Endothelial cell of hepatic sinusoid (primary cell): ENCODE measurements around the gene MMP2.

Experiments used
- in situ Hi-C: cut with HindIII; loops from 2 replicates; pipeline ENCODE4 v1.10.0; 2017; ENCODE audit warnings: low sequenced_read_pairs

The MMP2 gene

GRCh38 chr16:55478827-55479429 lies at the start of gene MMP2:
Gene MMP2 (plus strand): TSS chr16:55479198. CDS start chr16:55479480, 282 bp downstream.
- in situ Hi-C loops, result no loop called here

- in situ Hi-C loops, result loop anchor here (25.0 kb wide), 1 partner anchor 404 kb away; the partner anchor contains the start of gene CES1
Observed at GRCh38 chr16:55433030-55433429, 46.0 kb upstream of the MMP2 start.

GRCh38 chr16:55433535-55433934 lies 45.5 kb upstream of the MMP2 start:
- in situ Hi-C loops, result loop anchor here (25.0 kb wide), 1 partner anchor 404 kb away; the partner anchor contains the start of gene CES1

GRCh38 chr16:55434000-55434399 lies 45.0 kb upstream of the MMP2 start:
- in situ Hi-C loops, result loop anchor here (25.0 kb wide), 1 partner anchor 403 kb away; the partner anchor contains the start of gene CES1

- in situ Hi-C loops, result loop anchor here (25.0 kb wide), 1 partner anchor 402 kb away; the partner anchor contains the start of gene CES1
Observed at GRCh38 chr16:55435387-55435786, 43.6 kb upstream of the MMP2 start.

GRCh38 chr16:55436587-55436986 lies 42.4 kb upstream of the MMP2 start:
- in situ Hi-C loops, result loop anchor here (25.0 kb wide), 1 partner anchor 401 kb away; the partner anchor contains the start of gene CES1

GRCh38 chr16:55437625-55438024 lies 41.4 kb upstream of the MMP2 start:
- in situ Hi-C loops, result loop anchor here (25.0 kb wide), 1 partner anchor 400 kb away; the partner anchor contains the start of gene CES1

- in situ Hi-C loops, result loop anchor here (25.0 kb wide), 1 partner anchor 399 kb away; the partner anchor contains the start of gene CES1
Observed at GRCh38 chr16:55438281-55438680, 40.7 kb upstream of the MMP2 start.

GRCh38 chr16:55439101-55439690 lies 39.8 kb upstream of the MMP2 start:
- in situ Hi-C loops, result loop anchor here (25.0 kb wide), 1 partner anchor 398 kb away; the partner anchor contains the start of gene CES1

- in situ Hi-C loops, result loop anchor here (5.0 to 25.0 kb wide), 2 partner anchors 61 to 394 kb away; partner anchors contain the start of gene CES1
Observed at GRCh38 chr16:55443434-55444346, 35.3 kb upstream of the MMP2 start.

GRCh38 chr16:55444754-55445485 lies 34.1 kb upstream of the MMP2 start:
- in situ Hi-C loops, result loop anchor here (5.0 to 25.0 kb wide), 2 partner anchors 63 to 392 kb away; partner anchors contain the start of gene CES1

- in situ Hi-C loops, result loop anchor here (25.0 kb wide), 1 partner anchor 390 kb away; the partner anchor contains the start of gene CES1
Observed at GRCh38 chr16:55447231-55447630, 31.8 kb upstream of the MMP2 start.

- in situ Hi-C loops, result loop anchor here (25.0 kb wide), 1 partner anchor 209 kb away; the partner anchor contains the start of gene SLC6A2
Observed at GRCh38 chr16:55452996-55453395, 26.0 kb upstream of the MMP2 start.

- in situ Hi-C loops, result loop anchor here (25.0 kb wide), 1 partner anchor 208 kb away; the partner anchor contains the start of gene SLC6A2
Observed at GRCh38 chr16:55453909-55454308, 25.1 kb upstream of the MMP2 start.

GRCh38 chr16:55454861-55455260 lies 24.1 kb upstream of the MMP2 start:
- in situ Hi-C loops, result loop anchor here (25.0 kb wide), 1 partner anchor 207 kb away; the partner anchor contains the start of gene SLC6A2

GRCh38 chr16:55462241-55462640 lies 16.8 kb upstream of the MMP2 start:
- in situ Hi-C loops, result loop anchor here (25.0 kb wide), 1 partner anchor 200 kb away; the partner anchor contains the start of gene SLC6A2

GRCh38 chr16:55464375-55464774 lies 14.6 kb upstream of the MMP2 start:
- in situ Hi-C loops, result loop anchor here (25.0 kb wide), 1 partner anchor 198 kb away; the partner anchor contains the start of gene SLC6A2

GRCh38 chr16:55465077-55465896 lies 13.7 kb upstream of the MMP2 start:
- in situ Hi-C loops, result loop anchor here (25.0 kb wide), 1 partner anchor 197 kb away; the partner anchor contains the start of gene SLC6A2

- in situ Hi-C loops, result loop anchor here (25.0 kb wide), 1 partner anchor 196 kb away; the partner anchor contains the start of gene SLC6A2
Observed at GRCh38 chr16:55466209-55466608, 12.8 kb upstream of the MMP2 start.
